GM23338 (cell line): ENCODE results near the gene MRPL28. TPM values are rescaled to one million over a fixed set of nuclear protein-coding genes. Genes with fewer than 3 reads are reported as not detected.

ENCODE experiments used
- ATAC-seq: fragments of 200-7000 bp; cut with Tn5 transposase; 3 replicates; pipeline ENCODE4 v1.9.1; 2020
- DNase-seq: peaks from one replicate; pipeline ENCODE4 v3.0.0-alpha.2; 2015; ENCODE audit warnings: low spot score
- H2AFZ ChIP-seq: fragments of 200-600 bp; sonication (generic); 2 replicates; pipeline ENCODE4 v1.8.0; 2016; ENCODE audit warnings: antibody characterized with exemption, mild to moderate bottlenecking, moderate library complexity
- H3F3A ChIP-seq: fragments of 200-600 bp; sonication (generic); replicated peaks from 2 replicates; pipeline ENCODE4 v1.8.0; 2017; ENCODE audit warnings: antibody characterized with exemption, mixed run types, low read depth
- H3K27ac ChIP-seq: fragments of 200-600 bp; sonication (generic); 2 replicates; pipeline ENCODE4 v1.6.1; 2016; ENCODE audit warnings: low read depth
- H3K27me3 ChIP-seq: fragments of 200-600 bp; sonication (generic); 2 replicates; pipeline ENCODE4 v1.8.0; 2016; ENCODE audit warnings: mild to moderate bottlenecking, mixed run types, moderate library complexity; ENCODE audit not compliant: insufficient read depth
- H3K36me3 ChIP-seq: fragments of 200-600 bp; sonication (generic); 2 replicates; pipeline ENCODE4 v1.8.0; 2016; ENCODE audit warnings: mild to moderate bottlenecking; ENCODE audit not compliant: insufficient read depth
- H3K4me1 ChIP-seq: fragments of 200-600 bp; sonication (generic); 2 replicates; pipeline ENCODE4 v1.8.0; 2016; ENCODE audit warnings: mild to moderate bottlenecking, moderate library complexity; ENCODE audit not compliant: insufficient read depth
- H3K4me2 ChIP-seq: fragments of 200-600 bp; sonication (generic); 2 replicates; pipeline ENCODE4 v1.7.1; 2017; ENCODE audit warnings: mixed run types
- H3K4me3 ChIP-seq: fragments of 200-600 bp; sonication (generic); 2 replicates; pipeline ENCODE4 v1.6.1; 2016; ENCODE audit warnings: mixed run types
- H3K79me2 ChIP-seq: fragments of 200-600 bp; sonication (generic); replicated peaks from 2 replicates; pipeline ENCODE4 v1.8.0; 2017; ENCODE audit warnings: mild to moderate bottlenecking; ENCODE audit not compliant: insufficient read depth
- H3K9me2 ChIP-seq: fragments of 200-600 bp; sonication (generic); 2 replicates; pipeline ENCODE4 v1.8.0; 2017; ENCODE audit not compliant: insufficient read depth
- H4K20me1 ChIP-seq: fragments of 200-600 bp; sonication (generic); replicated peaks from 2 replicates; pipeline ENCODE4 v1.8.0; 2017; ENCODE audit warnings: mild to moderate bottlenecking; ENCODE audit not compliant: insufficient read depth
- H3K27ac Mint-ChIP-seq: 2 replicates; pipeline ENCODE4 v1.8.0; 2020; ENCODE audit warnings: inconsistent platforms, mild to moderate bottlenecking, moderate library complexity, mixed read lengths
- H3K27me3 Mint-ChIP-seq: 3 replicates; pipeline ENCODE4 v1.8.0; 2022; ENCODE audit warnings: low read depth, mild to moderate bottlenecking, moderate library complexity, mixed read lengths, inconsistent platforms; ENCODE audit not compliant: insufficient read depth, poor library complexity
- H3K36me3 Mint-ChIP-seq: 3 replicates; pipeline ENCODE4 v1.8.0; 2021; ENCODE audit warnings: low read depth, mild to moderate bottlenecking, inconsistent platforms, moderate library complexity, mixed read lengths
- H3K4me1 Mint-ChIP-seq: 3 replicates; pipeline ENCODE4 v1.8.0; 2020; ENCODE audit warnings: mild to moderate bottlenecking, inconsistent platforms, mixed read lengths
- H3K4me3 Mint-ChIP-seq: 3 replicates; pipeline ENCODE4 v1.8.0; 2021; ENCODE audit warnings: moderate library complexity, mild to moderate bottlenecking, inconsistent platforms, mixed read lengths
- H3K9me3 Mint-ChIP-seq: 3 replicates; pipeline ENCODE4 v1.8.0; 2020; ENCODE audit warnings: moderate library complexity, mild to moderate bottlenecking, inconsistent platforms, mixed read lengths
- CREB1 ChIP-seq: fragments of 250-450 bp; sonication (Bioruptor Pico); IDR thresholded peaks from 2 replicates; pipeline ENCODE4 v1.5.0; 2020; ENCODE audit warnings: low read depth, mild to moderate bottlenecking, moderate library complexity
- EZH2 ChIP-seq: fragments of 200-600 bp; sonication (generic); IDR thresholded peaks from one replicate; pipeline ENCODE4 v1.8.0; 2017; ENCODE audit warnings: antibody characterized with exemption, mild to moderate bottlenecking, low read depth; ENCODE audit not compliant: unreplicated experiment
- EZH2phosphoT487 ChIP-seq: fragments of 200-600 bp; sonication (generic); IDR thresholded peaks from one replicate; pipeline ENCODE4 v1.8.1; 2018; ENCODE audit warnings: antibody characterized with exemption; ENCODE audit not compliant: unreplicated experiment
- JUNB ChIP-seq: IDR thresholded peaks from one replicate; pipeline ENCODE4 v1.6.1; 2016; ENCODE audit warnings: antibody characterized with exemption; ENCODE audit not compliant: unreplicated experiment
- POLR2AphosphoS5 ChIP-seq: IDR thresholded peaks from 2 replicates; pipeline ENCODE4 v1.6.1; 2016; ENCODE audit warnings: antibody characterized with exemption, low read depth
- STAT1 ChIP-seq: IDR thresholded peaks from one replicate; pipeline ENCODE4 v1.6.1; 2016; ENCODE audit warnings: antibody characterized with exemption; ENCODE audit not compliant: unreplicated experiment
- ZNF114 ChIP-seq: fragments of 250-450 bp; sonication (Bioruptor Pico); IDR thresholded peaks from 2 replicates; pipeline ENCODE4 v1.5.0; 2020; ENCODE audit warnings: mild to moderate bottlenecking, moderate library complexity
- ZNF331 ChIP-seq: fragments of 250-450 bp; sonication (Bioruptor Pico); IDR thresholded peaks from 2 replicates; pipeline ENCODE4 v1.5.0; 2020; ENCODE audit warnings: low read depth, mild to moderate bottlenecking, moderate library complexity
- polyA plus RNA-seq: library from polyadenylated mRNA; unstranded; fragments of >200 nt; fragmentation: Nextera tagmentation; extraction: Ambion mirVana; gene quantifications from 2 replicates; pipeline ENCODE4 v1.2.1, GENCODE V29; 2016
- total RNA-seq: library from RNA; depleted of rRNA; stranded (reverse); fragments of >200 nt; shearing (Covaris generic); gene quantifications from 2 replicates; pipeline ENCODE4 v1.2.3, GENCODE V29; 2014
- TF ChIP-seq, protein P1 (sequence below): fragments of 250-450 bp; sonication (Bioruptor Pico); IDR thresholded peaks from 2 replicates; pipeline ENCODE4 v1.5.0; 2020; ENCODE audit warnings: mild to moderate bottlenecking, moderate library complexity
- TF ChIP-seq, protein P2 (sequence below): IDR thresholded peaks from 2 replicates; pipeline ENCODE4 v1.6.1; 2016; ENCODE audit warnings: antibody characterized with exemption

MRPL28 gene
- total and polyA plus RNA-seq, 2 experiments from 2014 or later: 135 to 169 TPM

DNA sequence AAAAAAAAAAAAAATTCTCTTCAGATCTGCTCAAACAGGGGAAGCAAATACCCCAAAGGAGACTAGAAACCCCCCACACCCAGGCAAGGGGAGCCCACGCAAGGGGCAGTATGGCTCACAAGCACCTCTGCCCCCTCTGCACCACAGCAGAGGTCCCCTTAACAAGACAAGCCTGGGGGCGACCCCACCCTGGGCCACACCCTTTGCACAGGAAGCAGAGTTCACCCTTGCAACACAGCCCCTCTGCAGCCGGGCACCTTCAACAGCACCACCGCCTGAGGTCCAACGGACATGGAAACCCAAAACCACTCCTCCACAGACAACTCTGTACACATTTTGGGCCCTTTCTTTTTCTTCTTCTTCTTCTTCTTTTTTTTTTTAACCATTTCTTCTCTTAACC, 30.7 kb downstream of the MRPL28 start (continued):
- TF ChIP-seq, protein P1, sequence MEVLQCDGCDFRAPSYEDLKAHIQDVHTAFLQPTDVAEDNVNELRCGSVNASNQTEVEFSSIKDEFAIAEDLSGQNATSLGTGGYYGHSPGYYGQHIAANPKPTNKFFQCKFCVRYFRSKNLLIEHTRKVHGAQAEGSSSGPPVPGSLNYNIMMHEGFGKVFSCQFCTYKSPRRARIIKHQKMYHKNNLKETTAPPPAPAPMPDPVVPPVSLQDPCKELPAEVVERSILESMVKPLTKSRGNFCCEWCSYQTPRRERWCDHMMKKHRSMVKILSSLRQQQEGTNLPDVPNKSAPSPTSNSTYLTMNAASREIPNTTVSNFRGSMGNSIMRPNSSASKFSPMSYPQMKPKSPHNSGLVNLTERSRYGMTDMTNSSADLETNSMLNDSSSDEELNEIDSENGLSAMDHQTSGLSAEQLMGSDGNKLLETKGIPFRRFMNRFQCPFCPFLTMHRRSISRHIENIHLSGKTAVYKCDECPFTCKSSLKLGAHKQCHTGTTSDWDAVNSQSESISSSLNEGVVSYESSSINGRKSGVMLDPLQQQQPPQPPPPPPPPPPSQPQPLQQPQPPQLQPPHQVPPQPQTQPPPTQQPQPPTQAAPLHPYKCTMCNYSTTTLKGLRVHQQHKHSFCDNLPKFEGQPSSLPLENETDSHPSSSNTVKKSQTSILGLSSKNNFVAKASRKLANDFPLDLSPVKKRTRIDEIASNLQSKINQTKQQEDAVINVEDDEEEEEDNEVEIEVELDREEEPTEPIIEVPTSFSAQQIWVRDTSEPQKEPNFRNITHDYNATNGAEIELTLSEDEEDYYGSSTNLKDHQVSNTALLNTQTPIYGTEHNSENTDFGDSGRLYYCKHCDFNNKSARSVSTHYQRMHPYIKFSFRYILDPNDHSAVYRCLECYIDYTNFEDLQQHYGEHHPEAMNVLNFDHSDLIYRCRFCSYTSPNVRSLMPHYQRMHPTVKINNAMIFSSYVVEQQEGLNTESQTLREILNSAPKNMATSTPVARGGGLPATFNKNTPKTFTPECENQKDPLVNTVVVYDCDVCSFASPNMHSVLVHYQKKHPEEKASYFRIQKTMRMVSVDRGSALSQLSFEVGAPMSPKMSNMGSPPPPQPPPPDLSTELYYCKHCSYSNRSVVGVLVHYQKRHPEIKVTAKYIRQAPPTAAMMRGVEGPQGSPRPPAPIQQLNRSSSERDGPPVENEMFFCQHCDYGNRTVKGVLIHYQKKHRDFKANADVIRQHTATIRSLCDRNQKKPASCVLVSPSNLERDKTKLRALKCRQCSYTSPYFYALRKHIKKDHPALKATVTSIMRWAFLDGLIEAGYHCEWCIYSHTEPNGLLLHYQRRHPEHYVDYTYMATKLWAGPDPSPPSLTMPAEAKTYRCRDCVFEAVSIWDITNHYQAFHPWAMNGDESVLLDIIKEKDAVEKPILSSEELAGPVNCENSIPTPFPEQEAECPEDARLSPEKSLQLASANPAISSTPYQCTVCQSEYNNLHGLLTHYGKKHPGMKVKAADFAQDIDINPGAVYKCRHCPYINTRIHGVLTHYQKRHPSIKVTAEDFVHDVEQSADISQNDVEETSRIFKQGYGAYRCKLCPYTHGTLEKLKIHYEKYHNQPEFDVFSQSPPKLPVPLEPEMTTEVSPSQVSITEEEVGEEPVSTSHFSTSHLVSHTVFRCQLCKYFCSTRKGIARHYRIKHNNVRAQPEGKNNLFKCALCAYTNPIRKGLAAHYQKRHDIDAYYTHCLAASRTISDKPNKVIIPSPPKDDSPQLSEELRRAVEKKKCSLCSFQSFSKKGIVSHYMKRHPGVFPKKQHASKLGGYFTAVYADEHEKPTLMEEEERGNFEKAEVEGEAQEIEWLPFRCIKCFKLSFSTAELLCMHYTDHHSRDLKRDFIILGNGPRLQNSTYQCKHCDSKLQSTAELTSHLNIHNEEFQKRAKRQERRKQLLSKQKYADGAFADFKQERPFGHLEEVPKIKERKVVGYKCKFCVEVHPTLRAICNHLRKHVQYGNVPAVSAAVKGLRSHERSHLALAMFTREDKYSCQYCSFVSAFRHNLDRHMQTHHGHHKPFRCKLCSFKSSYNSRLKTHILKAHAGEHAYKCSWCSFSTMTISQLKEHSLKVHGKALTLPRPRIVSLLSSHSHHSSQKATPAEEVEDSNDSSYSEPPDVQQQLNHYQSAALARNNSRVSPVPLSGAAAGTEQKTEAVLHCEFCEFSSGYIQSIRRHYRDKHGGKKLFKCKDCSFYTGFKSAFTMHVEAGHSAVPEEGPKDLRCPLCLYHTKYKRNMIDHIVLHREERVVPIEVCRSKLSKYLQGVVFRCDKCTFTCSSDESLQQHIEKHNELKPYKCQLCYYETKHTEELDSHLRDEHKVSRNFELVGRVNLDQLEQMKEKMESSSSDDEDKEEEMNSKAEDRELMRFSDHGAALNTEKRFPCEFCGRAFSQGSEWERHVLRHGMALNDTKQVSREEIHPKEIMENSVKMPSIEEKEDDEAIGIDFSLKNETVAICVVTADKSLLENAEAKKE (CRISPR knock-in tag): no peak
- TF ChIP-seq ZNF114 (CRISPR knock-in tag) (no peak), ZNF331 (no peak)
- TF ChIP-seq, protein P2, sequence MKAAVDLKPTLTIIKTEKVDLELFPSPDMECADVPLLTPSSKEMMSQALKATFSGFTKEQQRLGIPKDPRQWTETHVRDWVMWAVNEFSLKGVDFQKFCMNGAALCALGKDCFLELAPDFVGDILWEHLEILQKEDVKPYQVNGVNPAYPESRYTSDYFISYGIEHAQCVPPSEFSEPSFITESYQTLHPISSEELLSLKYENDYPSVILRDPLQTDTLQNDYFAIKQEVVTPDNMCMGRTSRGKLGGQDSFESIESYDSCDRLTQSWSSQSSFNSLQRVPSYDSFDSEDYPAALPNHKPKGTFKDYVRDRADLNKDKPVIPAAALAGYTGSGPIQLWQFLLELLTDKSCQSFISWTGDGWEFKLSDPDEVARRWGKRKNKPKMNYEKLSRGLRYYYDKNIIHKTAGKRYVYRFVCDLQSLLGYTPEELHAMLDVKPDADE: no peak

DNA sequence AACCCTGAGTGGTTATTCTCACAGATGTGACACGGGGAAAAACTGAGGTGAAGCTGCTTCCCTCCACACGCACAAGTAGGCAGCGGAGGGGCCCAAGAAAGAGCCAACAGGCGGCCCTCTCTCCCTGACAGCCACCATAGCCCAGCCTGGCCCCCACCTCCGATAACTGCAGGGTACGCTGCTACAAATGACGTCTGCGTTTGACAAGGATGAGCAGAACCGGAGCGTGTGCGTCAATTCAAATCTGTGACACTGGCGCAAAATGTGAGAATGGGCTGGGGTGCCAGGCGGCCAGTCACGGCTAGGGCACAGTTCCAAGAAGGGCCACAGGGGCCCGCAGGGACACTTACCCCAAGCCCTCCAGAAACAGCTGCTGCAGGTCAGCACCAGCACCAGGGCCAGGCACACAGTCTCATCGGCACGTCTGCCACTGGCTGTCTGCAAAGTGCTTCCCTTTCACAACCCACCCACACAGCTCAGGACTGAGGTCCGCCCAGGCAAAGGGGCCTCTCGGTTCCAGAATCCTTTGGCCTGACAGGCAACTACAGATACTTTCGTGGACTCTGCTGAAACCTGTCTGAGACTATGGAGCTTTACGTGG, 32.3 kb downstream of the MRPL28 start:
- no peak overlapping the region for H3K4me2 ChIP-seq
- peaks cover 100% of the 10 kb centered on the region for H3K79me2 ChIP-seq
- DNase-seq: no peak
- no peaks in the 10 kb centered on the region for H3K4me1 ChIP-seq
- peaks cover 4% of the 10 kb centered on the region; the same call in 1 of the 3 replicates for H3K9me3 Mint-ChIP-seq
- H3K36me3 Mint-ChIP-seq: peaks cover 26% of the 10 kb centered on the region
- H3K27me3 ChIP-seq: no peaks in the 10 kb centered on the region
- 0 out of 2 replicates have a peak overlapping the region, but pooled peaks have one; percentile 32 for H3K27ac ChIP-seq
- no peak overlapping the region for H3K4me3 ChIP-seq
- no peaks in the 10 kb centered on the region for H3K9me2 ChIP-seq
- H2AFZ ChIP-seq: no peak overlapping the region
- peaks cover 10% of the 10 kb centered on the region for H3K27me3 Mint-ChIP-seq
- H3K4me1 Mint-ChIP-seq: peaks cover 10% of the 10 kb centered on the region
- peaks cover 45% of the 10 kb centered on the region for H4K20me1 ChIP-seq
- no peak overlapping the region for H3K4me3 Mint-ChIP-seq
- H3F3A ChIP-seq: peaks cover 5% of the 10 kb centered on the region; the same call in 1 of the 2 replicates
- peak; percentile 26; the same call in 2 of the 3 replicates for ATAC-seq
- H3K36me3 ChIP-seq: no peaks in the 10 kb centered on the region
- H3K27ac Mint-ChIP-seq: no peak overlapping the region
- TF ChIP-seq EZH2phosphoT487 (no peak), POLR2AphosphoS5 (no peak), EZH2 (no peak), CREB1 (CRISPR knock-in tag) (no peak), STAT1 (no peak), ZNF114 (CRISPR knock-in tag) (no peak), JUNB (no peak), ZNF331 (no peak)
- TF ChIP-seq, protein P2: no peak
